B cell (primary cell): Measurements from ENCODE around the gene CCNI2.

Source experiments
- CTCF ChIP-seq: fragments of 200-600 bp; IDR thresholded peaks from one replicate; pipeline ENCODE4 v1.8.0; 2022; ENCODE audit warnings: antibody characterized with exemption, mild to moderate bottlenecking
- EZH2 ChIP-seq: IDR thresholded peaks from 2 replicates; pipeline ENCODE4 v1.6.1; 2012; ENCODE audit warnings: borderline replicate concordance, low read depth, mild to moderate bottlenecking, moderate library complexity, low read length; ENCODE audit not compliant: insufficient read depth, poor library complexity, severe bottlenecking

- TF ChIP-seq CTCF = no peak
- no peak for TF ChIP-seq EZH2
Measured at GRCh38 chr5:132772291-132773070, 25.3 kb downstream of the CCNI2 start.
